ENCODE data around the gene FBXW4. TPM values are rescaled to one million over a fixed set of nuclear protein-coding genes. Genes with fewer than 3 reads are reported as not detected.

FBXW4 gene
- total and polyA plus RNA-seq, 12 donors, result 34.4 to 81.7 (median 58.0) TPM

DNA sequence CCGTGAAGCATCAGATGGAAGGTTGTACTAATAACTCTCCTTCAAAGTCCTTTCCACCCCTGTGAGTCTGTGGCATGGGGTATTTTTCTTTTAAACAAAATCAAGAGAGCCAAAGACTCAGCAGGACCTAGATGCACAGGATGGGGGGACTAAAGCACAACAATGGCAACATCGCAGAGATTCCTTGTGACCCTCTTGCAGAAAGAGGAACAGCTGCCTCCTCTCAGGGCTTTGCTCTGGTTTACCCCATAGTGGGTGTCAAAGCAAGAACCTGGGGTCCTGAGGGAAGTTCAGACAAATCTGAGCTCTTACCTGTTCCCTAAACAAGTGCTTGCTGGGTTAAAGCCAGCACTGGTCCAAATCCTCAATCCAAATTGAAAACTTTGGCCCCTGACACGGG lies 41.7 kb upstream of the FBXW4 start:
- WGBS, 4 donors, result 68 to 91% (median 76%) methylated on average over 3 of the region's 3 CpGs
- no peaks in the 10 kb centered on the region for H3K27me3 ChIP-seq
- TF ChIP-seq, protein P1, sequence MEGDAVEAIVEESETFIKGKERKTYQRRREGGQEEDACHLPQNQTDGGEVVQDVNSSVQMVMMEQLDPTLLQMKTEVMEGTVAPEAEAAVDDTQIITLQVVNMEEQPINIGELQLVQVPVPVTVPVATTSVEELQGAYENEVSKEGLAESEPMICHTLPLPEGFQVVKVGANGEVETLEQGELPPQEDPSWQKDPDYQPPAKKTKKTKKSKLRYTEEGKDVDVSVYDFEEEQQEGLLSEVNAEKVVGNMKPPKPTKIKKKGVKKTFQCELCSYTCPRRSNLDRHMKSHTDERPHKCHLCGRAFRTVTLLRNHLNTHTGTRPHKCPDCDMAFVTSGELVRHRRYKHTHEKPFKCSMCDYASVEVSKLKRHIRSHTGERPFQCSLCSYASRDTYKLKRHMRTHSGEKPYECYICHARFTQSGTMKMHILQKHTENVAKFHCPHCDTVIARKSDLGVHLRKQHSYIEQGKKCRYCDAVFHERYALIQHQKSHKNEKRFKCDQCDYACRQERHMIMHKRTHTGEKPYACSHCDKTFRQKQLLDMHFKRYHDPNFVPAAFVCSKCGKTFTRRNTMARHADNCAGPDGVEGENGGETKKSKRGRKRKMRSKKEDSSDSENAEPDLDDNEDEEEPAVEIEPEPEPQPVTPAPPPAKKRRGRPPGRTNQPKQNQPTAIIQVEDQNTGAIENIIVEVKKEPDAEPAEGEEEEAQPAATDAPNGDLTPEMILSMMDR (IDR thresholded peaks at IDR 0.05), result no peak
- TF ChIP-seq POLR2A (IDR thresholded peaks at IDR 0.05), result no peak
- H3K4me1 ChIP-seq (replicated peaks in 1 of 2), result no peaks in the 10 kb centered on the region
- H3K36me3 ChIP-seq (replicated peaks in 1 of 2), result no peaks in the 10 kb centered on the region
- no peaks in the 10 kb centered on the region for H3K9me3 ChIP-seq (replicated peaks in 1 of 3)
- H3K4me3 ChIP-seq, result no peak overlapping the region
- no peak for DNase-seq
- no peak overlapping the region for H3K27ac ChIP-seq
- intact Hi-C loops (cut with DNase I), result no loop called here

DNA sequence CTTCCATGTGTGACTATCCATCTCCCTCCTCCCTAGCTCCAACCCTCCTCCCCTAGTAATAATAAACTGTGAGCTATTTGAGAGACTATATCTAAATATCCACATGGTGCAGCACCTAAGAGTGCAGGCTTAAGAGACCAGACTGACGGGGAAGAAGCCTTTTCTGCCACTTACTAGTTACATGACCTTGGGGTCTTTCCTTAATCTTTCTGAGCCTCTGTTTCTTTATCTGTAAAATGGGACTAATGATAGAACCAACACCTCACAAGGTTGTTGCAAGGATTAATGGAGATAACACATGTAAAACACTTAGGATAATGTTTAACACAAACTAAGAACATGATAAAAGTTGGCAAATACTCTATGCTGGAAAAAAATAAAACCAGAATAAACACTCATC lies 37.1 kb upstream of the FBXW4 start:
- 62 to 69% (median 66%) methylated on average over 1 of the region's 1 CpG for WGBS, 4 donors

DNA sequence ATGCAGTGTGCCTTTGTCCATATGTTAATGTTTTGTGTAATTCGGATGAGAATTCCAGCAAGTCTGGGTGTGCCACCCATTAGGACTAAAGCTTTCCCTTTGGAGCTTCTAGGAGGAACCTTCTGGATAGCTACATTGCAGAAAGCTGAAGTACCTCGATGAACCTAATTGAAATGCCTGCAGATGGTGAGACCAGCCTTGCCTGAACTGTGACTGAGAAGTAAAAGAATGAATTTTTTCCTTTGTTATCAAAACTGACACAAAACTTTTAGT lies 31.1 kb upstream of the FBXW4 start:
- Histone ChIP-seq H3K36me3 (replicated peaks in 1 of 2) (no peaks in the 10 kb centered on the region), H3K9me3 (replicated peaks in 1 of 3) (no peaks in the 10 kb centered on the region), H3K27ac (no peak overlapping the region), H3K4me1 (replicated peaks in 1 of 2) (no peaks in the 10 kb centered on the region), H3K27me3 (no peaks in the 10 kb centered on the region), H3K4me3 (no peak overlapping the region)
- no peak for TF ChIP-seq POLR2A (IDR thresholded peaks at IDR 0.05)
- TF ChIP-seq, protein P1 (IDR thresholded peaks at IDR 0.05), result no peak
- WGBS, 4 donors, result 75 to 85% (median 81%) methylated on average over 2 of the region's 2 CpGs
- DNase-seq, result no peak
- intact Hi-C loops (cut with DNase I), result no loop called here

More for the DNA sequence above, 37.1 kb upstream of the FBXW4 start:
- Histone ChIP-seq H3K36me3 (replicated peaks in 1 of 2) (no peaks in the 10 kb centered on the region), H3K27me3 (no peaks in the 10 kb centered on the region), H3K4me1 (replicated peaks in 1 of 2) (no peaks in the 10 kb centered on the region), H3K4me3 (no peak overlapping the region), H3K27ac (no peak overlapping the region), H3K9me3 (replicated peaks in 1 of 3) (no peaks in the 10 kb centered on the region)
- DNase-seq, result no peak
- TF ChIP-seq, protein P1 (IDR thresholded peaks at IDR 0.05), result no peak
- no peak for TF ChIP-seq POLR2A (IDR thresholded peaks at IDR 0.05)
- intact Hi-C loops (cut with DNase I), result no loop called here

DNA sequence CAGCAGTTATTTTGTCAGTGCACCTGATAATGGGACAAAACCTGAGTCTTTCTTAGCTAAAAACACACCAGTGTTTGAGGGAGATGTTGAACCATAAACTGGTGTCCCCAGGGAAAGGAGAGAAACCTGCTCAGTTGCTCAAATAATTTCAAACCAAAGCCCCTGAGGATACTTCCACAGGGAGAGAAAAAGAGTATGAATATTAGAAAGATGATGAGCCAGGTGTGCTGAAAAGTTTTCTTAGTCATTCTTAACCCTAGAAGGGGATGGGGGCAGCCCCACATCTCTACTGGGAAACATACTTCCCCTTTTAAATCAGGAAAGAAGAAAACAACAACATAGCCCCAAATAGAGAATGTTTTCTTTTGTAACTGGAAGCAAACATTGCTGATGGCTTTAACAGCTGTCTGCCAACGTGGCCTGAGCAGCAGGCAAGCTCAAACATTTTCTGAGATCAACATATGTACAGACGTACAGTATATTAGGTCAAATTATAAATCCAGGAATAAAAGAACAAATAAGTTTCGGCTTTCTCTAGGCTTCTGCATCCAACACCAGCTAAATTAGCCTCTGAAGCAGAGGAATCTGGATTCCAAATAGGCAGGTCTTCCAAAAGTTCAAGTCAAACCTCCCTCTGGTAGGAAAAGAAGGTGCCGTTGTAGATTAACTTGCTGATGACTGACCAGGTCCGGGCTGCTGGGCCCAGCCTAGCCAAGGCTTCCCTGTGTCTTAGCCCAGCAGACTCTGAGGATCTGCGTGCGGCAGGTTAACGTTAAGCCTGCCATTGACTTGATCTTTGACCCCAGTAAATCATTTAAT lies 30.5 kb upstream of the FBXW4 start:
- Histone ChIP-seq H3K9me3 (replicated peaks in 1 of 3) (no peaks in the 10 kb centered on the region), H3K27ac (no peak overlapping the region), H3K27me3 (no peaks in the 10 kb centered on the region), H3K4me1 (replicated peaks in 1 of 2) (no peaks in the 10 kb centered on the region), H3K4me3 (no peak overlapping the region), H3K36me3 (replicated peaks in 1 of 2) (no peaks in the 10 kb centered on the region)
- TF ChIP-seq, protein P1 (IDR thresholded peaks at IDR 0.05), result no peak
- TF ChIP-seq POLR2A (IDR thresholded peaks at IDR 0.05), result no peak
- intact Hi-C loops (cut with DNase I), result no loop called here
- WGBS, 4 donors, result 71 to 83% (median 78%) methylated on average over 8 of the region's 8 CpGs
- no peak for DNase-seq
